Peyer's patch (tissue), 4 donors: ENCODE data around the gene SLC9A1.

ENCODE experiments used
- POLR2A ChIP-seq, 2 donors: fragments of 450-650 bp; IDR thresholded peaks; one replicate each; pipeline ENCODE4 v1.5.1; 2017; ENCODE audit warnings: antibody characterized with exemption in 2 of 2, mild to moderate bottlenecking in 2 of 2, moderate library complexity in 2 of 2
- TF ChIP-seq, protein P1 (sequence below), 6 experiments: fragments of 450-650 bp in 4 of 6; fragments of 200-600 bp in 2 of 6; sonication (generic) in 1 of 6; IDR thresholded peaks; one replicate each; pipeline ENCODE4 v1.5.1; 2017 to 2019; ENCODE audit warnings: antibody characterized with exemption in 6 of 6, mild to moderate bottlenecking in 3 of 6, moderate library complexity in 1 of 6

DNA sequence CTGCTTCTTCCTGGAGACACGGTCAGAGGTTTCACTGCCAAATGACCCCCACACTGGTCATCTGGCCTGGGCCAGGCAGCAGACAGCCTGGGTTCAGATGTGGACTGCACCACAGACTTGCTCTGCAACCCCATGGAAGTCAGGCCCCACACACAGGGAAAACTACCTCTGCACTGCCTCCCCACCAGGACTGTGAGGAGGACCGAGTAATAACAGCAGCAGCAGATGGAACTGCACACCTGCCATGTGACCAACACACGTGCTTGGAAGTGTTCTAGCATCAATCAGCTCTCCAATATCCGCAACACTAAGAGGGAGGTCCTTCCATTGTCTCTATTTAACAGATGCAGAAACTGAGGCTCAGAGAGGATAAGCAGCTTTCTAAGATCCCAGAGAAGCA lies 51.4 kb downstream of the SLC9A1 start:
- TF ChIP-seq, protein P1, sequence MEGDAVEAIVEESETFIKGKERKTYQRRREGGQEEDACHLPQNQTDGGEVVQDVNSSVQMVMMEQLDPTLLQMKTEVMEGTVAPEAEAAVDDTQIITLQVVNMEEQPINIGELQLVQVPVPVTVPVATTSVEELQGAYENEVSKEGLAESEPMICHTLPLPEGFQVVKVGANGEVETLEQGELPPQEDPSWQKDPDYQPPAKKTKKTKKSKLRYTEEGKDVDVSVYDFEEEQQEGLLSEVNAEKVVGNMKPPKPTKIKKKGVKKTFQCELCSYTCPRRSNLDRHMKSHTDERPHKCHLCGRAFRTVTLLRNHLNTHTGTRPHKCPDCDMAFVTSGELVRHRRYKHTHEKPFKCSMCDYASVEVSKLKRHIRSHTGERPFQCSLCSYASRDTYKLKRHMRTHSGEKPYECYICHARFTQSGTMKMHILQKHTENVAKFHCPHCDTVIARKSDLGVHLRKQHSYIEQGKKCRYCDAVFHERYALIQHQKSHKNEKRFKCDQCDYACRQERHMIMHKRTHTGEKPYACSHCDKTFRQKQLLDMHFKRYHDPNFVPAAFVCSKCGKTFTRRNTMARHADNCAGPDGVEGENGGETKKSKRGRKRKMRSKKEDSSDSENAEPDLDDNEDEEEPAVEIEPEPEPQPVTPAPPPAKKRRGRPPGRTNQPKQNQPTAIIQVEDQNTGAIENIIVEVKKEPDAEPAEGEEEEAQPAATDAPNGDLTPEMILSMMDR (IDR thresholded peaks at IDR 0.05) = no peak
- TF ChIP-seq POLR2A (IDR thresholded peaks at IDR 0.05) = no peak
